ENCODE results near the gene ITGA2. TPM values are rescaled to one million over a fixed set of nuclear protein-coding genes. Genes with fewer than 3 reads are reported as not detected.

Gene ITGA2
- total RNA-seq, 1 experiment from 2014 or later, result 36.6 TPM

- TF ChIP-seq POLR2AphosphoS5 (IDR thresholded peaks at IDR 0.05; ENCODE audit: low read depth, low read length) (no peak), SP1 (IDR thresholded peaks at IDR 0.05; ENCODE audit: low read depth) (no peak)
Measured at GRCh38 chr5:53032188-53032587, 43.0 kb downstream of the ITGA2 start (continued).

- ChIA-PET RAD21 (ENCODE audit: low non-redundant PET in 1 of 2, low total read pairs in 2 of 2, uncharacterized antibody in 2 of 2, unreplicated experiment in 2 of 2) (interaction anchor here in 1 of 2 experiments (1.2 kb wide), 1 partner anchor 87 kb away, joined by 5 read pairs; no protein-coding TSS in a partner anchor), POLR2A (interaction anchor here (1.4 kb wide), 1 partner anchor 86 kb away, joined by 3 read pairs; no protein-coding TSS in a partner anchor), CTCF (interaction anchor here (1.2 to 3.5 kb wide), 10 partner anchors 10 to 104 kb away, joined by 3 to 28 read pairs (median 5); no protein-coding TSS in a partner anchor)
- intact Hi-C loops (cut with micrococcal nuclease), result loop anchor here (2.0 to 5.0 kb wide), 2 partner anchors 46 to 88 kb away; partner anchors contain the start of gene ITGA2
- Histone ChIP-seq H3K9me2 (ENCODE audit: insufficient read depth) (no peaks in the 10 kb centered on the region), H3K4me1 (ENCODE audit: control insufficient read depth in 1 of 2, insufficient read depth in 2 of 2, low read length in 2 of 2) (peaks cover 58 to 87% of the 10 kb centered on the region in 2 experiments), H3K27me3 (ENCODE audit: insufficient read depth, low read length) (no peaks in the 10 kb centered on the region), H3K9me3 (ENCODE audit: control insufficient read depth in 1 of 2, insufficient read depth in 1 of 2, low read depth in 1 of 2, low read length in 2 of 2) (no peaks in the 10 kb centered on the region), H3K27ac (ENCODE audit: low read depth, low read length) (no peak overlapping the region), H3K4me2 (ENCODE audit: low read length) (no peak overlapping the region), H3K9ac (ENCODE audit: low read length) (no peak overlapping the region), H3K4me3 (replicated peaks in 1 of 2; ENCODE audit: low read depth in 1 of 2, low read length in 2 of 2) (no peak overlapping the region), H2AFZ (ENCODE audit: low read depth, low read length, poor library complexity, severe bottlenecking) (no peak overlapping the region), H4K20me1 (ENCODE audit: insufficient read depth) (no peaks in the 10 kb centered on the region), H3K36me3 (ENCODE audit: control insufficient read depth in 1 of 2, insufficient read depth in 2 of 2, low read length in 2 of 2) (no peaks in the 10 kb centered on the region), H3K79me2 (ENCODE audit: insufficient read depth, low read length) (no peaks in the 10 kb centered on the region; the same call in 1 of the 2 replicates)
- DNase-seq (ENCODE audit: low read depth, low spot score), result no peak
- ATAC-seq, result no peak
- TF ChIP-seq ZBTB33 (IDR thresholded peaks at IDR 0.05; ENCODE audit: extremely low read depth, insufficient replicate concordance, low read length) (no peak), SP1 (IDR thresholded peaks at IDR 0.05; ENCODE audit: low read depth) (no peak), EZH2 (IDR thresholded peaks at IDR 0.05) (no peak), CEBPB (IDR thresholded peaks at IDR 0.05; ENCODE audit: low read depth) (no peak)
- TF ChIP-seq, protein P1, sequence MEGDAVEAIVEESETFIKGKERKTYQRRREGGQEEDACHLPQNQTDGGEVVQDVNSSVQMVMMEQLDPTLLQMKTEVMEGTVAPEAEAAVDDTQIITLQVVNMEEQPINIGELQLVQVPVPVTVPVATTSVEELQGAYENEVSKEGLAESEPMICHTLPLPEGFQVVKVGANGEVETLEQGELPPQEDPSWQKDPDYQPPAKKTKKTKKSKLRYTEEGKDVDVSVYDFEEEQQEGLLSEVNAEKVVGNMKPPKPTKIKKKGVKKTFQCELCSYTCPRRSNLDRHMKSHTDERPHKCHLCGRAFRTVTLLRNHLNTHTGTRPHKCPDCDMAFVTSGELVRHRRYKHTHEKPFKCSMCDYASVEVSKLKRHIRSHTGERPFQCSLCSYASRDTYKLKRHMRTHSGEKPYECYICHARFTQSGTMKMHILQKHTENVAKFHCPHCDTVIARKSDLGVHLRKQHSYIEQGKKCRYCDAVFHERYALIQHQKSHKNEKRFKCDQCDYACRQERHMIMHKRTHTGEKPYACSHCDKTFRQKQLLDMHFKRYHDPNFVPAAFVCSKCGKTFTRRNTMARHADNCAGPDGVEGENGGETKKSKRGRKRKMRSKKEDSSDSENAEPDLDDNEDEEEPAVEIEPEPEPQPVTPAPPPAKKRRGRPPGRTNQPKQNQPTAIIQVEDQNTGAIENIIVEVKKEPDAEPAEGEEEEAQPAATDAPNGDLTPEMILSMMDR (IDR thresholded peaks at IDR 0.05 in 2 of 3, conservative IDR thresholded peaks at IDR 0.05 in 1 of 3; ENCODE audit: borderline replicate concordance in 1 of 3, insufficient read depth in 1 of 3, low read depth in 2 of 3, low read length in 2 of 3), result no peak
- BruUV-seq (replicated peaks), result no TSS peak
Measured at GRCh38 chr5:53034832-53035231, 45.7 kb downstream of the ITGA2 start.
